Astrocyte (in vitro differentiated cells and primary cell): ENCODE results near the gene ZNF385B.

Experiments
- CTCF ChIP-seq: IDR thresholded peaks from 2 replicates; pipeline ENCODE4 v1.5.1; 2011; ENCODE audit warnings: low read depth, mild to moderate bottlenecking, inconsistent platforms, low read length, moderate library complexity; ENCODE audit not compliant: insufficient read depth
- EZH2 ChIP-seq: IDR thresholded peaks from 2 replicates; pipeline ENCODE4 v1.6.1; 2012; ENCODE audit warnings: mild to moderate bottlenecking, low read length, inconsistent platforms; ENCODE audit not compliant: insufficient read depth

DNA sequence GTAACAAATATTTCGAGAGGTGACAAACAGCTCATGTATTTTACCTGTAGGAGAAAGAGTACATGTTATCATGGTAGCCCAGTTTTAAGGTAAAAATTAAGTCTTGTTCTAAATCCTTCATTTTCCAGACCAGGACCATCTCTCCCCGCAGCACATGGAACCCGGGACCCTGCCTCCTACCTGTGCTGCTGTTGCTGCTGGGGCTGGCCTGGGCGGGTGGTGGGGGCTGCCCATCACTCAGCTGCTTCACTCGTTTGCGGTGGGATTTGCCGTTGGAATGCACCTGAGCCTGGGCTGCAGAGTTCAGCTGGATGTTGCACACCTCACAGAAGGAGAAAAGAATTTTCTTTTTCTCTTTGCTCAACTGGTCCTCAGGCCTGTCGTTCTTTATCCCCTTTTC, 92.1 kb downstream of the ZNF385B start:
- TF ChIP-seq CTCF (no peak), EZH2 (no peak)
